HG02973 (cell line): ENCODE data around the gene NAA80.
"Not testable (repeated sequence)": the region's sequence is repeated elsewhere in the genome, so short reads cannot be mapped to it uniquely, and the experiment has no call there.

Source experiments
- ATAC-seq: cut with Tn5 transposase; IDR thresholded peaks from one replicate; pipeline ENCODE4 v1.9.1; 2021; ENCODE audit warnings: moderate library complexity; ENCODE audit not compliant: unreplicated experiment

Gene NAA80

GRCh38 chr3:50271314-50271936, 27.8 kb downstream of the NAA80 start:
- no peak for ATAC-seq

GRCh38 chr3:50270422-50271224, 28.6 kb downstream of the NAA80 start:
- no peak for ATAC-seq

DNA sequence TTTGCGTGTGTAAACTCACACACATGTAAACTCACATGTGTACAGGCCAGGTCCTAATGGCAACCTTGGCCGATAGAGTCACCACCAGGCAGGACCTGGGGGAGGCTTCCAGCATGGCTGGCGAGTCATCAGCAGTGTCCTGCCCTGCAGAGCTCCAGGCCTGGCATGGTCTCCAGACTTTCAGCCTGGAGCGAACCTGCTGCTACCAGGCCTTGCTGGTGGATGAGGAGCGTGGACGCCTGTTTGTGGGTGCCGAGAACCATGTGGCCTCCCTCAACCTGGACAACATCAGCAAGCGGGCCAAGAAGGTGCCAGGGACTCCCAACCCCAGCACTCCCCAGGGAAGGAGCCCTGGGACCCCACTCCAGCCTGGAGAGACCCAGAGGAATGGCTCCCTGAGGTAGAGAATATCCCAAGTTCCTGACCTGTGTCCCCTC, 29.2 kb downstream of the NAA80 start:
- ATAC-seq, result no peak

DNA sequence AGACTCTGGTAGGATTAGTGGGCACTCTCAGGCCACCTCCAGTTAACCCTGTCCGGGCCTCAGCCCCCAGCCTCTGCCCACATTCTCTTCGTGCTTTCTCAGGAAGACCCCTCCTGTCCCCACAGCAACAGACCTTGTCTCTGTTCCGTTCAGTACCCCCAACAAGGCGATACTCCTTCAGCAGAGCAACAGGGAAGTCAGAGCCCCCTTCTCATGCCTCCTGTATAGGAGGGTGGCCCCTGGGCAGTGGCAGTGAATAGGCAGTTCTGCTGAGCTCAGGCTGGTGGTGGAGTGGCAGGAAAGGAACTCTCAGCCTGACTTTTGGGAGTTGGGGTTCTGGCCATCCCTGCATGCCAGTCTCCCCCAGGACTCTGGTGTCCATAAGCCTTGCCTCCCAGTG, 29.7 kb downstream of the NAA80 start:
- no peak for ATAC-seq

DNA sequence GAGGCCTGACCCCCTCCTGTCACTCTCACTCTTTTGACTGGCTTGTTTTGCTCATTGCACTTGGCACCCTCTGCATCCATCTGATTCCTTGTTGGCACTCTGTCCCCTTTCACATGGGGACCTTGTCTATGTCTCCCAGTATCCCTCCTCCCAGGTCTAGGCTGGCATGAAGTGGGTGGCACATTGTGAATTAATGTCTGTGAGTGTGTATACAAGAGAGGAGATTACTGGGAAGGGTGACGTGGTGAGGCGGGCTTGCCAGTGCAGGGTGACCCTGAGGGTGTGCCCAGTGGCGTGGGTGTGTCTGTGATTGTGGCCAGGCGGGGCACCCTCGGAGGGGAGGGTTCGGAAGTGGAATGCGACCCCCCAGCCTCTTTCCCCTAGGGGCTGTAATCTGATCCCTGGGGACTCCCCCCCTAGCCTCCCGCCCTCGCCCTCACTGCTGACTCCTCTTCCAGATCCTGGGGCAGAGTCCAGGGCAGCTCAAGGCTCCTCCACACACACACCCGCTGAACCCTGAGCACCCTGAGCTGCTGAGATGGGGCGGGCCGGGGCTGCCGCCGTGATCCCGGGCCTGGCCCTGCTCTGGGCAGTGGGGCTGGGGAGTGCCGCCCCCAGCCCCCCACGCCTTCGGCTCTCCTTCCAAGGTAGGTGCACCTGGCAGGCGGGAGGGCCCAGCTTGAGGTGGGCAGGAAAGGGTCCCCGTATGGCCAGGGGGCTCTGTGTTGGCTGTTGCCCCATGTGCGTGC, 30.3 kb downstream of the NAA80 start, which contains the start of gene SEMA3B:
TSS of gene SEMA3B (plus strand) at position 445 of the 749 bp plus-strand sequence. CDS start at position 539, 94 bp downstream.
- no peak for ATAC-seq

- ATAC-seq, result no peak
Observed at GRCh38 chr3:50268276-50268675, 30.9 kb downstream of the NAA80 start.

- ATAC-seq, result no peak
Observed at GRCh38 chr3:50267280-50267913, 31.8 kb downstream of the NAA80 start.

GRCh38 chr3:50266836-50267235, 32.4 kb downstream of the NAA80 start:
- no peak for ATAC-seq

GRCh38 chr3:50266017-50266416, 33.2 kb downstream of the NAA80 start:
- no peak for ATAC-seq

DNA sequence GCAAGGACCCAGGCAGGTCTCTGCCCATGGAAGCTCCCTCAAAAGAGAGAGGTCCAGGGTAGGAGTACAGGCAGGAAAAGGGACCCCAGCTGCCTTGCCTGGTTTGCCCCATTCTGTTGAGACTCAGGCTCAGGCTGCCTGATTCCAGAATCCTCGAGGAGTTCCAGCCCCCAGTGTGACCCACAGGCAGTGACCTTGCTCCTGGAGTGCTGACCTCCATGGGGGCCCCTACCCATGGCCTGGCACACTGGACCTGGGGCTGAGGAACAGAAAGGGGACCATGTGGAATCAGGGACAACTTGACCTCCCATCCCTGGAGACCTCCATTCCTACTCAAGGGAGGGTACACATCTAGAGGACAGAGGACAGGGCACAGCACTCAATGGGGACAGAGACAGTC, 33.6 kb downstream of the NAA80 start:
- ATAC-seq, result no peak

DNA sequence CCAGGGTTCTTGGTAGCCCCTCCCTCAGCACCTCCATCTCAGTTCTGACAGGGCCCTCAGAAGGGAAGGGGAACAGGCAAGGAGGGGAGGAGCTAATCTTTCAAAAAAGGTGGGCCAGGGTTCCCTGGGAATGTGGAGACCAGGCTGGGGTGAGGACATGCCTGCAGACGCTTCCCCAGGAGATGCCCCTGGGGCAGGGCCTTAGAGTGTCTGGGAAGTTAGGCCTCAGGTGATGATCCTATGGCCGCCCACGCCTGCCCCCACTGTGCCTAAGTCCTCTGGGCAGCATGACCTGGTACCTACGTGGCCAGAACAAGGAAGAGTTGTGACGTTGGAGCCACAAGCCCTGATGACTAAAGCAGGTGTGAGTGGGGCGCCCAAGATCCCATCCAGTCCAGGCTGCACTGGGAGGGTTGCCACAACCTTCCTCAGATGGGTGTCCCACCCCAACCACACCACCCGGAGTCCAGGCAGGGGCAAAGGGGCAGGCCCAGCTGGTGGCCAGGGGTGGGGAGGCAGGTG, 34.2 kb downstream of the NAA80 start:
- no peak for ATAC-seq

GRCh38 chr3:50264383-50264963, 34.7 kb downstream of the NAA80 start:
- ATAC-seq, result no peak

- no peak for ATAC-seq
Observed at GRCh38 chr3:50263478-50264382, 35.5 kb downstream of the NAA80 start.

GRCh38 chr3:50262778-50263177, 36.4 kb downstream of the NAA80 start:
- ATAC-seq, result no peak

- not testable (repeated sequence) for ATAC-seq
Observed at GRCh38 chr3:50262200-50262599, 37.0 kb downstream of the NAA80 start.

DNA sequence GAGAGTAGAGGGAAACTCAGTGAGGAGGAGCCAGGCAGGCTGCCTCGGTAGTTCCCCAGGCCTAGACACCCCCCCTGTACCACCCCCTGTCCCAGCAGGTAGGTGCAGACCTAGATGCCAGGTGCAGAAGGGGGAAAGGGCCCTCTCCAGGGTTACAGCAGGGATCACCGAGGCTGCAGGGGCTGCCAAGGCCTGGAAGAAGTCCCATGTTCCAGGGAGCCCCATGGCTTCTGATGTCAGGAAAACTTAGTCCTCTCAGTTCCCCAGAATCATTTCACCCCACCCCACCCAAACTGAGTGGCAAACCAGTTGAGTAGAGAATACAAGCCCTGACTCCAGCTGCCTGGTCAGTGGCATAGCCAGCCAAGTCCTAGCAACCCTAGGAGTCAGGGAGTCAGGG, 37.7 kb downstream of the NAA80 start:
- no peak for ATAC-seq

DNA sequence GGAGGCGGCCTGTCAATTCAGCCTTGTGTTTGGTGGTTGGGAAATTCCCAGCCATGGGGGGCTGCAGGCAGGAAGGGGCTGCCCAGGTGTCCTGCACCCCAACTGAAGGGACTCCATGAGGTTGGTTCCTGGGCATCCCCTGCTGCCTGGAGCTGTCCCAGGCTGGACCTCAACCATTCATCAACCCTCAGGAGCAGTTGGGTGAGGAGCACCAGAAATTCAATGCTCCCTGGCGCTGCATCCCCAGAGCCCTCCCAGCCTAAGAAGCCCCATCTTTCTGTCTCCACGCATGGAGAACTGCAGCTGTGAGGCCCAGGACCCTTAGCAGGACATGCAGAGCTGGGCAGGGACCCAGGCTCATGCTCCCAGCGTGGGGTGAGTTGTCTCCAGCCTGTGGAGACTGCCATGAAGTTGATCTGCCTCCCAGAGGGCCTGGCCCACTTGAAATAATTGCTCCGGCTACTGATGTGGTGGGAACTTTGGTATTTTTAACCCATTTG, 38.2 kb downstream of the NAA80 start:
- no peak for ATAC-seq

DNA sequence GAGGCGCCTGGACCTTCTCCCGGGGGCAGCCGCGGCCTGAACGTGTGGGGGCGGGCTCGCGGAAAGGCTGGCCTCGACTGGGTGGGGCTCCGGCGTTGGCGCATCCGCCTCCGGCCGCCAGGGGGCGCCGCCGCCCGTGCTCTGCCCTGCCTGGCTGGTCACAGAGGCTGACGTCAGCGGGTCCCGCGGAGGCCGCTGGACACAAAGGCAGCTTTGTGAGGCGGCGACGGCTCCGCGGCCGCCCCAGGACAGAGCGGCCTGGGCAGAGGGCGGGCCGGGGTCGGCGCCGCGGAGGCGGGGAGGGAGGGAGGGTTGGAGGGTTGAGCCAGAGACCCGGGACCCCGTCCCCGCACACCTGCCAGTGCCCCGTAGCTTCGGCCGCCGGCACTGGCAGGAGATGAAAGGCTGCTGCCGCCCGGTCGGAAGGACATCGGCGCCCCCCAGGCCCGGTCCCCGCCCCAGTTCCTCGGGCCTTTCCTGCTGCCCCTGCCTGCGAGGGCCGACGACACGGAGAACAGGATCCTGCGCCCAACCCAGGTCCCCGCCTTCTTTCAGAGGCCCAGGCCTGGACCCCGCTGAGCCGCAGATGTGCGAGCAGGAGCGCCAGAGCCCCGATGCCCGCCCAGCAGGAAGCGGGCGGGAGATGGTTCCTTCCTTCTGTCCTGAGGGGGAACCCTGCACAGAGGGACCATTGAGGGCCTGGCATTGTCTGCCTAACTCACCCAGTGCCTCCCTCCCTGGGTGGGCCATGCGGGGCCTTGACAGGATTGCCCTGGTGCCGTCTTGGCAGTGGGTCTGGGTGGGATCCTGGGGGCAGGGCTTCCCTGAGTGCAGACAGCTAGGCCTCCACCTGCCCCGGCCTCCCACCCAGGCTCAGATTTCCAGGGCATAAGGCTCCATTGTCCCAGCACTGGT, 38.9 kb downstream of the NAA80 start:
- no peak for ATAC-seq
